Hepatocyte (in vitro differentiated cells): ENCODE measurements around the gene SAMD4A. TPM values are rescaled to one million over a fixed set of nuclear protein-coding genes. Genes with fewer than 3 reads are reported as not detected.

Experiments
- DNase-seq: peaks from one replicate; pipeline ENCODE4 v3.0.0-alpha.2; 2016; ENCODE audit warnings: low spot score
- H2AFZ ChIP-seq: fragments of 200-600 bp; sonication (generic); 2 replicates; pipeline ENCODE4 v1.6.0; 2016; ENCODE audit warnings: antibody characterized with exemption, mild to moderate bottlenecking
- H3K27ac ChIP-seq: fragments of 200-600 bp; sonication (generic); 2 replicates; pipeline ENCODE4 v1.5.1; 2016; ENCODE audit warnings: mild to moderate bottlenecking
- H3K27me3 ChIP-seq: fragments of 200-600 bp; sonication (generic); 2 replicates; pipeline ENCODE4 v1.6.1; 2016
- H3K36me3 ChIP-seq: fragments of 200-600 bp; sonication (generic); replicated peaks from 2 replicates; pipeline ENCODE4 v1.5.1; 2016; ENCODE audit warnings: low read depth; ENCODE audit not compliant: insufficient read depth
- H3K4me1 ChIP-seq: fragments of 200-600 bp; sonication (generic); 2 replicates; pipeline ENCODE4 v1.5.1; 2016; ENCODE audit warnings: mild to moderate bottlenecking, moderate library complexity; ENCODE audit not compliant: insufficient read depth
- H3K4me2 ChIP-seq: fragments of 200-600 bp; sonication (generic); 2 replicates; pipeline ENCODE4 v1.6.0; 2016
- H3K4me3 ChIP-seq: fragments of 200-600 bp; sonication (generic); 2 replicates; pipeline ENCODE4 v1.5.1; 2016; ENCODE audit warnings: mild to moderate bottlenecking
- H3K79me2 ChIP-seq: fragments of 200-600 bp; sonication (generic); 2 replicates; pipeline ENCODE4 v1.6.0; 2017; ENCODE audit warnings: mild to moderate bottlenecking
- H3K9me2 ChIP-seq: fragments of 200-600 bp; sonication (generic); replicated peaks from 2 replicates; pipeline ENCODE4 v1.6.0; 2017; ENCODE audit warnings: mild to moderate bottlenecking; ENCODE audit not compliant: insufficient read depth
- H3K9me3 ChIP-seq: fragments of 200-600 bp; sonication (generic); 2 replicates; pipeline ENCODE4 v1.5.1; 2016; ENCODE audit warnings: low read depth, mild to moderate bottlenecking
- H4K20me1 ChIP-seq: fragments of 200-600 bp; sonication (generic); 2 replicates; pipeline ENCODE4 v1.6.0; 2016; ENCODE audit warnings: mild to moderate bottlenecking; ENCODE audit not compliant: insufficient read depth, poor library complexity, severe bottlenecking
- EZH2 ChIP-seq: fragments of 200-600 bp; sonication (generic); IDR thresholded peaks from 2 replicates; pipeline ENCODE4 v1.6.1; 2016; ENCODE audit warnings: antibody characterized with exemption, mild to moderate bottlenecking, borderline replicate concordance
- EZH2phosphoT487 ChIP-seq: fragments of 200-600 bp; sonication (generic); IDR thresholded peaks from one replicate; pipeline ENCODE4 v1.6.1; 2018; ENCODE audit warnings: antibody characterized with exemption, mild to moderate bottlenecking, low read depth, moderate library complexity; ENCODE audit not compliant: unreplicated experiment, severe bottlenecking
- WGBS: methylation state at CpG from one replicate; pipeline ENCODE4 v1.1.6; 2016; ENCODE audit warnings: low lambda C conversion rate; ENCODE audit errors: missing lambda C conversion rate; 5-methylcytosine and 5-hydroxymethylcytosine counted together
- polyA plus RNA-seq: library from polyadenylated mRNA; unstranded; fragments of >200 nt; fragmentation: Nextera tagmentation; extraction: Ambion mirVana; gene quantifications from 2 replicates; pipeline ENCODE4 v1.2.1, GENCODE V29; 2016
- total RNA-seq: library from RNA; depleted of rRNA; stranded (reverse); fragments of >200 nt; gene quantifications from 2 replicates; pipeline ENCODE4 v1.2.3, GENCODE V29; 2014
- TF ChIP-seq, protein P1 (sequence below): fragments of 200-600 bp; sonication (generic); IDR thresholded peaks from 2 replicates; pipeline ENCODE4 v1.5.1; 2016; ENCODE audit warnings: antibody characterized with exemption, mild to moderate bottlenecking; ENCODE audit not compliant: poor library complexity

The SAMD4A gene
- total and polyA plus RNA-seq, 2 experiments from 2014 or later = 10.5 to 15.7 TPM

DNA sequence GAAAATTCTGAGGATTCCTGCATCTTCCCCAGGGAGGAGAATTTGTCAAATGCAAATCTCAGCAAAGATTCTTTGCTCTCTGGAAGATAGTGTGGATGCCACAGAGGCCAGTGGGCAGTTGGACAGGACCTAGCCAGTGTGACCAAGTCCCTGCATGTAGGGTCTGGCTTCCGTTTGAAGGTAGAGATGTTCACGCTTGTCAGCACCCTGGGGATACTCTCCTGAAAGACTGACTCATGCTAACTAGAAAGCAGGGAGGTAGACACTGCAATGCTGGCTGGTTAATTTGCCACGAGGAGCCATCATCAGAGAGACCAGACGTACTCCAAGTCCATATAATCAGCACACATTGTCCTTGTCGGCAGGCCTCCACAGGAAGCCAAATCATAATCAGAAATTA lies 130.1 kb downstream of the SAMD4A start:
- peaks cover 5% of the 10 kb centered on the region for H3K79me2 ChIP-seq
- WGBS = 86% methylated on average over 5 of the region's 5 CpGs
- H3K4me2 ChIP-seq = no peak overlapping the region

DNA sequence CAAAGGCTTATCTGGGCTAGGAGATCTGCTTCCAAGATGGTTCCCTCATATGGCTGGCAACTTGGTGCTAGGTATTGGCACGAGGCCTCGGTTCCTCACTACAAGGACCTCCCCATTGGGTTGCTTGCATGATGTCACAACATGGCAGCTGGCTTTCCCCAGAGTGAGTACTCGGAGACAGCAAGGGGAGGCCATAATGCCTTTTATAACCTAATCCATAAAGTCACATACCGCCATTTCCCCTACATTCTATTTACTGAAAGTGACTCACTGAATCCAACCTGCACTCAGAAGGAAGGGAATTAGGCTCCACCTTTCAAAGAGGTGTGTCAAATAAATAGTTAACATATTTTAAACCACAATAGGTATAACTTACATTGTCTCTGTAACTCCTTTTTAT lies 130.9 kb downstream of the SAMD4A start:
- no peak overlapping the region for H2AFZ ChIP-seq

More for the DNA sequence above, 130.1 kb downstream of the SAMD4A start:
- Histone ChIP-seq H2AFZ (no peak overlapping the region), H3K36me3 (no peaks in the 10 kb centered on the region), H3K4me3 (no peak overlapping the region), H3K9me3 (no peaks in the 10 kb centered on the region), H3K9me2 (no peaks in the 10 kb centered on the region), H3K27me3 (no peaks in the 10 kb centered on the region), H3K27ac (no peak overlapping the region), H3K4me1 (peaks cover 13% of the 10 kb centered on the region), H4K20me1 (no peaks in the 10 kb centered on the region)
- TF ChIP-seq, protein P1, sequence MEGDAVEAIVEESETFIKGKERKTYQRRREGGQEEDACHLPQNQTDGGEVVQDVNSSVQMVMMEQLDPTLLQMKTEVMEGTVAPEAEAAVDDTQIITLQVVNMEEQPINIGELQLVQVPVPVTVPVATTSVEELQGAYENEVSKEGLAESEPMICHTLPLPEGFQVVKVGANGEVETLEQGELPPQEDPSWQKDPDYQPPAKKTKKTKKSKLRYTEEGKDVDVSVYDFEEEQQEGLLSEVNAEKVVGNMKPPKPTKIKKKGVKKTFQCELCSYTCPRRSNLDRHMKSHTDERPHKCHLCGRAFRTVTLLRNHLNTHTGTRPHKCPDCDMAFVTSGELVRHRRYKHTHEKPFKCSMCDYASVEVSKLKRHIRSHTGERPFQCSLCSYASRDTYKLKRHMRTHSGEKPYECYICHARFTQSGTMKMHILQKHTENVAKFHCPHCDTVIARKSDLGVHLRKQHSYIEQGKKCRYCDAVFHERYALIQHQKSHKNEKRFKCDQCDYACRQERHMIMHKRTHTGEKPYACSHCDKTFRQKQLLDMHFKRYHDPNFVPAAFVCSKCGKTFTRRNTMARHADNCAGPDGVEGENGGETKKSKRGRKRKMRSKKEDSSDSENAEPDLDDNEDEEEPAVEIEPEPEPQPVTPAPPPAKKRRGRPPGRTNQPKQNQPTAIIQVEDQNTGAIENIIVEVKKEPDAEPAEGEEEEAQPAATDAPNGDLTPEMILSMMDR = no peak
- TF ChIP-seq EZH2phosphoT487 (no peak), EZH2 (no peak)
- DNase-seq = no peak

DNA sequence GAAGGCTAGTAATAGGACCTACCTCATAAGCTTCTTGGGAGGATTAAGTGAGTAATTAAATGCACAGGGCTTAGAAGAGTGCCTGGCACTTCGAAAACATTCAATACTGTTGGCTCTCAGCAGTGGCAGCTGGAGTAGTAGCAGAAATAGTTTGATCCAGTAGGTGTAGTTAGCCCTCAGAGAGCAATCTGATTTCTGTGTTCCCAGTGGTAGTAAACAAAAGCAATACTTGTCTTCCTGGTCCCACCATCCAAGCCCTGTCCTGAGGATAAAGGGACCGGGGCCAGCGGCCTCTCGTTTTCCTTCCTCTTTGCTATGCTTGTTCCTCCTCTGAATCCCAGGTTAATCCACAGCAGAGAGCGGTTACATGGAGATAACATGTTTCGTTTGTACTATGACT lies 131.6 kb downstream of the SAMD4A start:
- H3K4me2 ChIP-seq = no peak overlapping the region
- no peaks in the 10 kb centered on the region for H3K9me2 ChIP-seq
- no peaks in the 10 kb centered on the region for H4K20me1 ChIP-seq

More for the DNA sequence above, 130.9 kb downstream of the SAMD4A start:
- Histone ChIP-seq H3K27me3 (no peaks in the 10 kb centered on the region), H3K79me2 (peaks cover 3% of the 10 kb centered on the region), H3K36me3 (no peaks in the 10 kb centered on the region), H3K9me2 (no peaks in the 10 kb centered on the region), H3K4me3 (no peak overlapping the region), H3K4me1 (peaks cover 13% of the 10 kb centered on the region), H3K4me2 (no peak overlapping the region), H4K20me1 (no peaks in the 10 kb centered on the region), H3K27ac (no peak overlapping the region), H3K9me3 (no peaks in the 10 kb centered on the region)
- DNase-seq = no peak
- WGBS = 91% methylated on average over 4 of the region's 4 CpGs
- TF ChIP-seq, protein P1 = no peak
- TF ChIP-seq EZH2phosphoT487 (no peak), EZH2 (no peak)

More for the DNA sequence above, 131.6 kb downstream of the SAMD4A start:
- Histone ChIP-seq H2AFZ (no peak overlapping the region), H3K36me3 (no peaks in the 10 kb centered on the region), H3K4me3 (no peak overlapping the region), H3K4me1 (peaks cover 13% of the 10 kb centered on the region), H3K27me3 (no peaks in the 10 kb centered on the region), H3K9me3 (no peaks in the 10 kb centered on the region), H3K79me2 (peaks cover 3% of the 10 kb centered on the region), H3K27ac (peak overlapping the region; percentile 39)
- 69% methylated on average over 6 of the region's 6 CpGs for WGBS
- TF ChIP-seq EZH2phosphoT487 = no peak
- TF ChIP-seq, protein P1 = no peak
- TF ChIP-seq EZH2 = no peak
- no peak for DNase-seq
